GM23338 (cell line): ENCODE results near the gene CRTC3. TPM values are rescaled to one million over a fixed set of nuclear protein-coding genes. Genes with fewer than 3 reads are reported as not detected.

Experiments used
- CREB1 ChIP-seq: fragments of 250-450 bp; sonication (Bioruptor Pico); IDR thresholded peaks from 2 replicates; pipeline ENCODE4 v1.5.0; 2020; ENCODE audit warnings: low read depth, mild to moderate bottlenecking, moderate library complexity
- CTCF ChIP-seq, 2 experiments: fragments of 200-600 bp in 1 of 2; sonication (generic) in 1 of 2; conservative IDR thresholded peaks; 2 replicates each; pipeline versions ENCODE4 v1.5.1 to v1.6.1; 2016 to 2017; ENCODE audit warnings: antibody characterized with exemption in 2 of 2, low read depth in 2 of 2, mild to moderate bottlenecking in 2 of 2, moderate library complexity in 1 of 2
- ETS1 ChIP-seq: IDR thresholded peaks from 2 replicates; pipeline ENCODE4 v1.6.1; 2016; ENCODE audit warnings: antibody characterized with exemption
- EZH2 ChIP-seq: fragments of 200-600 bp; sonication (generic); IDR thresholded peaks from one replicate; pipeline ENCODE4 v1.8.0; 2017; ENCODE audit warnings: antibody characterized with exemption, mild to moderate bottlenecking, low read depth; ENCODE audit not compliant: unreplicated experiment
- JUNB ChIP-seq: IDR thresholded peaks from one replicate; pipeline ENCODE4 v1.6.1; 2016; ENCODE audit warnings: antibody characterized with exemption; ENCODE audit not compliant: unreplicated experiment
- NANOG ChIP-seq: IDR thresholded peaks from 2 replicates; pipeline ENCODE4 v1.6.1; 2016; ENCODE audit warnings: antibody characterized with exemption, borderline replicate concordance
- POLR2AphosphoS5 ChIP-seq: IDR thresholded peaks from 2 replicates; pipeline ENCODE4 v1.6.1; 2016; ENCODE audit warnings: antibody characterized with exemption, low read depth
- STAT1 ChIP-seq: IDR thresholded peaks from one replicate; pipeline ENCODE4 v1.6.1; 2016; ENCODE audit warnings: antibody characterized with exemption; ENCODE audit not compliant: unreplicated experiment
- ZNF114 ChIP-seq: fragments of 250-450 bp; sonication (Bioruptor Pico); IDR thresholded peaks from 2 replicates; pipeline ENCODE4 v1.5.0; 2020; ENCODE audit warnings: mild to moderate bottlenecking, moderate library complexity
- ZNF462 ChIP-seq: fragments of 250-450 bp; sonication (Bioruptor Pico); IDR thresholded peaks from 2 replicates; pipeline ENCODE4 v1.5.0; 2020; ENCODE audit warnings: mild to moderate bottlenecking, moderate library complexity
- polyA plus RNA-seq: library from polyadenylated mRNA; unstranded; fragments of >200 nt; fragmentation: Nextera tagmentation; extraction: Ambion mirVana; gene quantifications from 2 replicates; pipeline ENCODE4 v1.2.1, GENCODE V29; 2016
- total RNA-seq: library from RNA; depleted of rRNA; stranded (reverse); fragments of >200 nt; shearing (Covaris generic); gene quantifications from 2 replicates; pipeline ENCODE4 v1.2.3, GENCODE V29; 2014

CRTC3 gene
- total and polyA plus RNA-seq, 2 experiments from 2014 or later: 2.8 to 3.8 TPM

- TF ChIP-seq ZNF462 (no peak), ETS1 (no peak), NANOG (no peak), CREB1 (CRISPR knock-in tag) (no peak), EZH2 (no peak), STAT1 (no peak), CTCF (conservative IDR thresholded peaks at IDR 0.05; ENCODE audit: low read depth in 2 of 2) (no peak), ZNF114 (no peak), JUNB (no peak), POLR2AphosphoS5 (no peak)
These were observed 113.5 kb downstream of the CRTC3 start (continued) for GRCh38 chr15:90643301-90643632.
